Keratinocyte (primary cell): ENCODE results near the gene PRKAR2A. TPM values are rescaled to one million over a fixed set of nuclear protein-coding genes. Genes with fewer than 3 reads are reported as not detected.

Source experiments
- DNase-seq: peaks from one replicate; pipeline ENCODE4 v3.0.0-alpha.2; 2011; ENCODE audit warnings: low read depth, missing footprints, low spot score
- FAIRE-seq: peaks from 2 replicates; lab custom pipeline; 2011; peaks lifted over from hg19 to GRCh38; lab: Jason Lieb, UNC
- H2AFZ ChIP-seq: 2 replicates; pipeline ENCODE4 v1.6.0; 2012; ENCODE audit warnings: low read length, control low read depth, inconsistent platforms; ENCODE audit not compliant: control insufficient read depth
- H3K27ac ChIP-seq: 2 replicates; pipeline ENCODE4 v1.5.1; 2011; ENCODE audit warnings: low read length; ENCODE audit not compliant: control insufficient read depth, insufficient read depth
- H3K27me3 ChIP-seq: 3 replicates; pipeline ENCODE4 v1.6.0; 2011; ENCODE audit warnings: low read length; ENCODE audit not compliant: control insufficient read depth, insufficient read depth; ENCODE audit errors: extremely low read depth
- H3K36me3 ChIP-seq, 2 experiments: 2 replicates in 1 of 2; 3 replicates in 1 of 2; pipeline ENCODE4 v1.5.1; 2011; ENCODE audit warnings: low read length in 2 of 2, mild to moderate bottlenecking in 1 of 2; ENCODE audit not compliant: control insufficient read depth in 2 of 2, insufficient read depth in 2 of 2; ENCODE audit errors: extremely low read depth in 1 of 2
- H3K4me1 ChIP-seq: 3 replicates; pipeline ENCODE4 v1.5.1; 2011; ENCODE audit warnings: low read length; ENCODE audit not compliant: control insufficient read depth, insufficient read depth; ENCODE audit errors: extremely low read depth
- H3K4me2 ChIP-seq: 3 replicates; pipeline ENCODE4 v1.6.0; 2011; ENCODE audit warnings: low read depth, low read length; ENCODE audit not compliant: control insufficient read depth, insufficient read depth; ENCODE audit errors: extremely low read depth
- H3K4me3 ChIP-seq, 3 experiments: fragments of 200-600 bp in 1 of 3; sonication (generic) in 1 of 3; 2 replicates in 2 of 3; 3 replicates in 1 of 3; pipeline ENCODE4 v1.5.1; 2011 to 2016; ENCODE audit warnings: low read length in 3 of 3, mild to moderate bottlenecking in 3 of 3, control low read depth in 2 of 3, inconsistent platforms in 1 of 3, low read depth in 1 of 3, mixed read lengths in 1 of 3, mixed run types in 1 of 3, moderate library complexity in 1 of 3; ENCODE audit not compliant: control insufficient read depth in 2 of 3, insufficient read depth in 2 of 3; ENCODE audit errors: extremely low read depth in 1 of 3
- H3K79me2 ChIP-seq: 2 replicates; pipeline ENCODE4 v1.6.0; 2012; ENCODE audit warnings: low read length; ENCODE audit not compliant: control insufficient read depth, insufficient read depth
- H3K9ac ChIP-seq: 3 replicates; pipeline ENCODE4 v1.6.0; 2011; ENCODE audit warnings: low read length; ENCODE audit not compliant: control insufficient read depth, insufficient read depth; ENCODE audit errors: extremely low read depth
- H3K9me1 ChIP-seq: 3 replicates; pipeline ENCODE4 v1.6.0; 2011; ENCODE audit warnings: low read length; ENCODE audit not compliant: control insufficient read depth, insufficient read depth; ENCODE audit errors: extremely low read depth
- H3K9me3 ChIP-seq: 2 replicates; pipeline ENCODE4 v1.5.1; 2012; ENCODE audit warnings: low read depth, low read length; ENCODE audit not compliant: control insufficient read depth
- H4K20me1 ChIP-seq: 3 replicates; pipeline ENCODE4 v1.6.0; 2011; ENCODE audit warnings: low read length; ENCODE audit not compliant: control insufficient read depth, insufficient read depth; ENCODE audit errors: extremely low read depth
- CTCF ChIP-seq, 3 experiments: IDR thresholded peaks in 1 of 3; conservative IDR thresholded peaks in 1 of 3; optimal IDR thresholded peaks in 1 of 3; 2 replicates in 2 of 3; 3 replicates in 1 of 3; pipeline versions ENCODE3 to v1.5.1; 2011; ENCODE audit warnings: low read length in 3 of 3, mild to moderate bottlenecking in 3 of 3, moderate library complexity in 2 of 3, control low read depth in 1 of 3, inconsistent platforms in 1 of 3; ENCODE audit not compliant: insufficient read depth in 2 of 3; ENCODE audit errors: extremely low read depth in 1 of 3
- EZH2 ChIP-seq: IDR thresholded peaks from one replicate; pipeline ENCODE4 v1.6.1; 2012; ENCODE audit warnings: inconsistent platforms, mild to moderate bottlenecking, low read length, moderate library complexity
- dilution Hi-C: fragments of 300-500 bp; cut with MboI; formaldehyde crosslinking; loops from one replicate; pipeline ENCODE4 v1.7.0; 2020; ENCODE audit warnings: low sequenced_read_pairs; ENCODE audit not compliant: extremely low pct_ligation_motif_present
- polyA plus RNA-seq, 5 experiments: library from polyadenylated mRNA; depleted of rRNA in 3 of 5; stranded (reverse) in 3 of 5; stranded (forward) in 1 of 5; unstranded in 1 of 5; fragments of >200 nt; gene quantifications; 1 replicate in 1 of 5; 2 replicates in 3 of 5; 3 replicates in 1 of 5; pipeline versions ENCODE4 v1.2.1 to v1.2.3, GENCODE V29; 2011 to 2012; ENCODE audit warnings: missing spikeins in 2 of 5, low read depth in 1 of 5, low replicate concordance in 1 of 5

PRKAR2A gene
- polyA plus RNA-seq, 1 donor (not counting 4 experiments of a cell fraction or from before 2014, with no cell fraction given), result 23.2 TPM

- peaks cover 8 to 12% of the 10 kb centered on the region in 2 experiments for H3K36me3 ChIP-seq
These were observed 96.8 kb downstream of the PRKAR2A start for GRCh38 chr3:48750856-48751255.

DNA sequence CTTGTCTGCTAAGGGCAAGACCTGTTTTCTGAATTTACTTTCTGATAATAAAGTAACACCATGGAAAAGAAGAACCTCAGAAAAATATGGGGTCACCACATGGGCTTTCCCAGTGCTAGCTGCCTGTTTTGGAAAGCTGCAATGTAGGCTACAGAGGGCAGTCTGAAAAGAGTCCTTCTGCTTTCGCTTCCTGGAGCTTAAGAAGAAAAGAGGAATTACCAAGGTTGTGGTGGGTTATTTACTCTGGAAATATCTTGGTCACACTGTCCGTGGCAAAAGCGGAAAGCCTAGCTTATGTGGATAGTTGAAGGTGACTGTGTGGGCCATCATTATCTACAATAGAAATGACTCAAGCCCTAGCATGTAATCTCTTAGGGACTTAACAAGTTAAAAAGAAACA, 98.9 kb downstream of the PRKAR2A start:
- FAIRE-seq, result no peak
- Histone ChIP-seq H4K20me1 (no peaks in the 10 kb centered on the region), H3K27ac (no peak overlapping the region), H3K4me2 (no peak overlapping the region), H3K27me3 (no peaks in the 10 kb centered on the region), H3K9me3 (no peaks in the 10 kb centered on the region), H3K36me3 (peaks cover 8 to 12% of the 10 kb centered on the region in 2 experiments), H3K9ac (no peak overlapping the region), H3K4me1 (peaks cover 5% of the 10 kb centered on the region), H3K79me2 (no peaks in the 10 kb centered on the region), H3K9me1 (no peaks in the 10 kb centered on the region), H2AFZ (no peak overlapping the region), H3K4me3 (no peak overlapping the region)
- TF ChIP-seq EZH2, result no peak
- TF ChIP-seq CTCF (optimal IDR thresholded peaks at IDR 0.05 in 1 of 3, IDR thresholded peaks at IDR 0.05 in 1 of 3, conservative IDR thresholded peaks at IDR 0.05 in 1 of 3; ENCODE audit: extremely low read depth in 1 of 3, insufficient read depth in 2 of 3, low read length in 3 of 3), result no peak
- dilution Hi-C loops, result no loop called here
- no peak for DNase-seq

More at GRCh38 chr3:48750856-48751255, 96.8 kb downstream of the PRKAR2A start:
- Histone ChIP-seq H3K4me3 (no peak overlapping the region), H3K27ac (no peak overlapping the region), H3K27me3 (no peaks in the 10 kb centered on the region), H3K79me2 (no peaks in the 10 kb centered on the region), H4K20me1 (no peaks in the 10 kb centered on the region), H2AFZ (no peak overlapping the region), H3K9me1 (no peaks in the 10 kb centered on the region), H3K4me1 (peaks cover 5% of the 10 kb centered on the region), H3K4me2 (no peak overlapping the region), H3K9ac (no peak overlapping the region), H3K9me3 (no peaks in the 10 kb centered on the region)
- no peak for DNase-seq
- dilution Hi-C loops, result no loop called here
- FAIRE-seq, result no peak
- TF ChIP-seq CTCF (optimal IDR thresholded peaks at IDR 0.05 in 1 of 3, IDR thresholded peaks at IDR 0.05 in 1 of 3, conservative IDR thresholded peaks at IDR 0.05 in 1 of 3; ENCODE audit: extremely low read depth in 1 of 3, insufficient read depth in 2 of 3, low read length in 3 of 3) (no peak), EZH2 (no peak)
